HepG2 (cell line): ENCODE measurements around the gene NCKIPSD. TPM values are rescaled to one million over a fixed set of nuclear protein-coding genes. Genes with fewer than 3 reads are reported as not detected.
A peak's percentile ranks its signal among the peaks of the same experiment; 100 is the strongest.

ENCODE experiments used
- ATF7 ChIP-seq, 2 experiments: fragments of 450-650 bp in 1 of 2; sonication (generic) in 1 of 2; formaldehyde crosslinking in 1 of 2; IDR thresholded peaks; 2 replicates each; pipeline versions ENCODE4 v1.4.0 to v1.6.1; 2016 to 2020; ENCODE audit warnings: antibody characterized with exemption in 1 of 2, mild to moderate bottlenecking in 1 of 2, missing genetic modification reagents in 1 of 2
- FOXC1 ChIP-seq: sonication (generic); formaldehyde crosslinking; IDR thresholded peaks from 2 replicates; pipeline ENCODE4 v1.8.0; 2022; ENCODE audit warnings: mild to moderate bottlenecking, missing genetic modification reagents, borderline replicate concordance
- HOXD1 ChIP-seq: sonication (generic); formaldehyde crosslinking; IDR thresholded peaks from 2 replicates; pipeline ENCODE4 v1.5.0; 2020; ENCODE audit warnings: missing genetic modification reagents
- ISX ChIP-seq: sonication (generic); formaldehyde crosslinking; conservative IDR thresholded peaks from 2 replicates; pipeline ENCODE4 v1.5.0; 2020; ENCODE audit warnings: missing genetic modification reagents
- KAT2B ChIP-seq: fragments of 150-350 bp; IDR thresholded peaks from 2 replicates; pipeline ENCODE4 v1.6.1; 2014; ENCODE audit warnings: low read depth, low read length, borderline replicate concordance
- MXD1 ChIP-seq: sonication (generic); formaldehyde crosslinking; IDR thresholded peaks from 2 replicates; pipeline ENCODE4 v1.4.0; 2020; ENCODE audit warnings: mild to moderate bottlenecking, missing genetic modification reagents
- PRPF4 ChIP-seq: fragments of 200-400 bp; formaldehyde crosslinking; IDR thresholded peaks from 2 replicates; pipeline ENCODE4 v1.6.1; 2016; ENCODE audit warnings: low read length, low read depth; ENCODE audit not compliant: poor library complexity, severe bottlenecking
- REPIN1 ChIP-seq: sonication (generic); formaldehyde crosslinking; IDR thresholded peaks from 2 replicates; pipeline ENCODE4 v1.8.0; 2022; ENCODE audit warnings: missing genetic modification reagents, low read depth, mild to moderate bottlenecking, borderline replicate concordance
- SNAI1 ChIP-seq: sonication (generic); formaldehyde crosslinking; IDR thresholded peaks from 2 replicates; pipeline ENCODE4 v1.5.0; 2020; ENCODE audit warnings: mild to moderate bottlenecking, missing genetic modification reagents, borderline replicate concordance
- SOX13 ChIP-seq, 3 experiments: fragments of 450-650 bp in 1 of 3; sonication (generic) in 1 of 3; formaldehyde crosslinking in 1 of 3; IDR thresholded peaks in 2 of 3; conservative IDR thresholded peaks in 1 of 3; 2 replicates each; pipeline versions ENCODE4 v1.5.0 to v1.6.1; 2016 to 2020; ENCODE audit warnings: antibody characterized with exemption in 1 of 3, mild to moderate bottlenecking in 1 of 3, missing compliant biosample characterization in 1 of 3, missing genetic modification reagents in 1 of 3, moderate library complexity in 1 of 3
- U2AF1 ChIP-seq: fragments of 200-400 bp; formaldehyde crosslinking; optimal IDR thresholded peaks from 2 replicates; pipeline ENCODE3; 2017; ENCODE audit warnings: mild to moderate bottlenecking, low read depth, low read length
- ZEB1 ChIP-seq: IDR thresholded peaks from 2 replicates; pipeline ENCODE4 v1.6.1; 2012; ENCODE audit warnings: mild to moderate bottlenecking, low read depth, inconsistent platforms; ENCODE audit not compliant: insufficient replicate concordance
- ZFP36L1 ChIP-seq: sonication (generic); formaldehyde crosslinking; IDR thresholded peaks from 2 replicates; pipeline ENCODE4 v1.8.0; 2022; ENCODE audit warnings: mild to moderate bottlenecking, missing genetic modification reagents, moderate library complexity
- ZFP37 ChIP-seq: sonication (generic); formaldehyde crosslinking; IDR thresholded peaks from 2 replicates; pipeline ENCODE4 v1.4.0; 2020; ENCODE audit warnings: missing genetic modification reagents, borderline replicate concordance
- ZNF124 ChIP-seq: sonication (generic); formaldehyde crosslinking; IDR thresholded peaks from 2 replicates; pipeline ENCODE4 v1.4.0; 2020; ENCODE audit warnings: missing genetic modification reagents
- ZNF205 ChIP-seq: IDR thresholded peaks from 2 replicates; pipeline ENCODE4 v1.6.1; 2018; ENCODE audit warnings: missing biosample characterization, missing genetic modification reagents
- ZNF235 ChIP-seq: sonication (generic); formaldehyde crosslinking; IDR thresholded peaks from 2 replicates; pipeline ENCODE4 v1.8.1; 2023; ENCODE audit warnings: mild to moderate bottlenecking, missing genetic modification reagents, borderline replicate concordance
- ZNF333 ChIP-seq: sonication (generic); formaldehyde crosslinking; IDR thresholded peaks from 2 replicates; pipeline ENCODE4 v1.4.0; 2020; ENCODE audit warnings: mild to moderate bottlenecking, missing genetic modification reagents, borderline replicate concordance
- ZNF383 ChIP-seq: sonication (generic); formaldehyde crosslinking; IDR thresholded peaks from 2 replicates; pipeline ENCODE4 v1.4.0; 2020; ENCODE audit warnings: missing genetic modification reagents, mild to moderate bottlenecking, borderline replicate concordance
- ZNF766 ChIP-seq: sonication (generic); formaldehyde crosslinking; IDR thresholded peaks from 2 replicates; pipeline ENCODE4 v1.5.0; 2020; ENCODE audit warnings: missing genetic modification reagents, borderline replicate concordance
- polyA plus RNA-seq, 8 experiments: library from polyadenylated mRNA; depleted of rRNA in 3 of 8; stranded (reverse) in 7 of 8; unstranded in 1 of 8; fragments of >200 nt; fragmentation: Illumina TruSeq in 4 of 8; extraction: Trizol in 4 of 8; gene quantifications; 2 replicates each; pipeline versions ENCODE4 v1.2.1 to v1.2.3, GENCODE V29; 2011 to 2016; ENCODE audit warnings: low read depth in 4 of 8, missing spikeins in 1 of 8, mixed read lengths in 1 of 8; ENCODE audit not compliant: insufficient read depth in 1 of 8
- total RNA-seq, 5 experiments: library from RNA; depleted of rRNA; stranded (reverse); fragments of >200 nt; fragmentation: Illumina TruSeq; extraction: Trizol; gene quantifications; 2 replicates each; pipeline ENCODE4 v1.2.3, GENCODE V29; 2016; ENCODE audit warnings: low read depth in 1 of 5
- TF ChIP-seq, protein P1 (sequence below): sonication (generic); formaldehyde crosslinking; IDR thresholded peaks from 2 replicates; pipeline ENCODE4 v1.9.0; 2021; ENCODE audit warnings: missing genetic modification reagents, mild to moderate bottlenecking, borderline replicate concordance
- TF ChIP-seq, protein P2 (sequence below): sonication (generic); formaldehyde crosslinking; IDR thresholded peaks from 2 replicates; pipeline ENCODE4 v1.5.1; 2020; ENCODE audit warnings: missing genetic modification reagents, mild to moderate bottlenecking, borderline replicate concordance

The NCKIPSD gene
- total and polyA plus RNA-seq, 2 of the 13 experiments (the other 11 are each of a cell fraction or from before 2014, with no cell fraction given): 13.5 to 35.2 TPM

DNA sequence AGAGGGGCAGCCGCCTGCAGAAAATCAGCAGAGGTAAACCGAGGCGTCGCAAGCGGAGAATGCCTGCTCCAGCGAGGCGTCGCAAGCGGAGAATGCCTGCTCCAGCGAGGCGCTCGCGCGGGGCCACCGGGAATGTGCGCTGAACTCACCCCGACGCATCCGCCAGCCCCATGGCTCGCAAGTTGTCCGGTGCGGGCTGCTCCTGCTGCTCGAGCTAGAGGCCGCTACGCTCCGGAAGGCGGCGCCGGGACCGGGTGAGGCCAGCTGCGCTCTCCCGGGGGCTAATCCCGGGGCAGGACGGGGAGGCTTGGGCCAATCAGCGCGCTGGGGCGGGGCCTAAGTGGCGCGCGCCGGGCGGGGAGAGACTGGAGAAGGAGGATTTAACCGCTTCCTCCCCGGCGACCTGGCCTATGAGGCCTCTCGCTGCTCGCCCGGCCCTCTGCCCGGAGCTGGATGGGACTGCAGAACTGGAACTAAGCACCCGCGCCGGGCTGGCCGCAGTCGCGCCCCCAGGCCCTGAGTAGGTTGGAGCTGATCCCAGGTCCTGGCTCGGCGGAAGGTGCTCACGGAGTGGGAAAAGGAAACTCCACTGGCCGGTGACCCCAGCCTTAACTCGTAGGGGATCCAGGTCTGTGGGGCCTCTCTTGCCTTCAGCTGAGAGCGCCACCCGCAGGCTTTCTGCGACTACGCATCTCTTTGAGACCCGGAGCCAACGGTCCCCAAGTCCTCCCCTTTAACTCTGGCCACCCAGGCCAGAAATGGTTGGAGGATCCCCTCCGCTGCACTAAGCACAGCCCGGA lies 50.3 kb downstream of the NCKIPSD start, which contains the start of gene SLC26A6 (continued):
- TF ChIP-seq KAT2B (no peak), ZEB1 (no peak), PRPF4 (no peak), REPIN1 (peak; percentile 42; the same call in 1 of the 2 replicates), ZNF235 (CRISPR knock-in tag) (no peak), ZNF766 (CRISPR knock-in tag) (peak; percentile 43; the same call in 1 of the 2 replicates), ZFP37 (CRISPR knock-in tag) (peak; percentile 15; the same call in 1 of the 2 replicates), ZFP36L1 (CRISPR knock-in tag) (peak; percentile 91; the same call in 1 of the 2 replicates), SOX13 (IDR thresholded peaks at IDR 0.05) (no peak; the same call in 1 of the 2 replicates), SOX13 (CRISPR knock-in tag; conservative IDR thresholded peaks at IDR 0.05 in 1 of 2, IDR thresholded peaks at IDR 0.05 in 1 of 2) (no peak), ISX (no peak; the same call in 1 of the 2 replicates), ZNF205 (CRISPR knock-in tag) (peak; percentile 15), ATF7 (IDR thresholded peaks at IDR 0.05) (no peak), ATF7 (CRISPR knock-in tag; IDR thresholded peaks at IDR 0.05) (no peak), MXD1 (peak; percentile 95), SNAI1 (CRISPR knock-in tag) (no peak; the same call in 1 of the 2 replicates), HOXD1 (CRISPR knock-in tag) (0 out of 2 replicates have a peak, but pooled peaks have one; percentile 22), U2AF1 (no peak), ZNF124 (CRISPR knock-in tag) (peak; percentile 46), FOXC1 (no peak; the same call in 1 of the 2 replicates), ZNF333 (CRISPR knock-in tag) (no peak), ZNF383 (CRISPR knock-in tag) (no peak; the same call in 1 of the 2 replicates)
- TF ChIP-seq, protein P1, sequence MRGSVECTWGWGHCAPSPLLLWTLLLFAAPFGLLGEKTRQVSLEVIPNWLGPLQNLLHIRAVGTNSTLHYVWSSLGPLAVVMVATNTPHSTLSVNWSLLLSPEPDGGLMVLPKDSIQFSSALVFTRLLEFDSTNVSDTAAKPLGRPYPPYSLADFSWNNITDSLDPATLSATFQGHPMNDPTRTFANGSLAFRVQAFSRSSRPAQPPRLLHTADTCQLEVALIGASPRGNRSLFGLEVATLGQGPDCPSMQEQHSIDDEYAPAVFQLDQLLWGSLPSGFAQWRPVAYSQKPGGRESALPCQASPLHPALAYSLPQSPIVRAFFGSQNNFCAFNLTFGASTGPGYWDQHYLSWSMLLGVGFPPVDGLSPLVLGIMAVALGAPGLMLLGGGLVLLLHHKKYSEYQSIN (CRISPR knock-in tag): no peak
- TF ChIP-seq, protein P2, sequence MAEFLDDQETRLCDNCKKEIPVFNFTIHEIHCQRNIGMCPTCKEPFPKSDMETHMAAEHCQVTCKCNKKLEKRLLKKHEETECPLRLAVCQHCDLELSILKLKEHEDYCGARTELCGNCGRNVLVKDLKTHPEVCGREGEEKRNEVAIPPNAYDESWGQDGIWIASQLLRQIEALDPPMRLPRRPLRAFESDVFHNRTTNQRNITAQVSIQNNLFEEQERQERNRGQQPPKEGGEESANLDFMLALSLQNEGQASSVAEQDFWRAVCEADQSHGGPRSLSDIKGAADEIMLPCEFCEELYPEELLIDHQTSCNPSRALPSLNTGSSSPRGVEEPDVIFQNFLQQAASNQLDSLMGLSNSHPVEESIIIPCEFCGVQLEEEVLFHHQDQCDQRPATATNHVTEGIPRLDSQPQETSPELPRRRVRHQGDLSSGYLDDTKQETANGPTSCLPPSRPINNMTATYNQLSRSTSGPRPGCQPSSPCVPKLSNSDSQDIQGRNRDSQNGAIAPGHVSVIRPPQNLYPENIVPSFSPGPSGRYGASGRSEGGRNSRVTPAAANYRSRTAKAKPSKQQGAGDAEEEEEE (CRISPR knock-in tag): no peak; the same call in 1 of the 2 replicates
